Central memory CD4-positive, alpha-beta T cell (primary cell): Measurements from ENCODE around the gene IRF6.
"Not testable (repeated sequence)": the region's sequence is repeated elsewhere in the genome, so short reads cannot be mapped to it uniquely, and the experiment has no call there.

Experiments used
- DNase-seq: peaks from one replicate; pipeline ENCODE4 v3.0.0; 2022

The IRF6 gene

GRCh38 chr1:209822706-209823105 is 16.8 kb upstream of the IRF6 start:
- DNase-seq = no peak

- no peak for DNase-seq
These were observed 15.0 kb upstream of the IRF6 start for GRCh38 chr1:209820986-209821385.

GRCh38 chr1:209819058-209819457 is 13.1 kb upstream of the IRF6 start:
- no peak for DNase-seq

- DNase-seq = no peak
These were observed 11.7 kb upstream of the IRF6 start for GRCh38 chr1:209817691-209818090.

GRCh38 chr1:209816923-209817322 is 11.0 kb upstream of the IRF6 start:
- DNase-seq = no peak

GRCh38 chr1:209815931-209816341 is 10.0 kb upstream of the IRF6 start:
- no peak for DNase-seq

- DNase-seq = no peak
These were observed 9.5 kb upstream of the IRF6 start for GRCh38 chr1:209815490-209815889.

GRCh38 chr1:209813902-209814301 is 8.0 kb upstream of the IRF6 start:
- no peak for DNase-seq

- no peak for DNase-seq
These were observed 4.8 kb upstream of the IRF6 start for GRCh38 chr1:209810783-209811182.

GRCh38 chr1:209809611-209810010 is 3.7 kb upstream of the IRF6 start:
- DNase-seq = no peak

- no peak for DNase-seq
These were observed 2.2 kb upstream of the IRF6 start for GRCh38 chr1:209808059-209808581.

- DNase-seq = no peak
These were observed 1.6 kb upstream of the IRF6 start for GRCh38 chr1:209807509-209807908.

GRCh38 chr1:209805341-209805781 is 581 bp downstream of the IRF6 start:
- DNase-seq = no peak

- no peak for DNase-seq
These were observed 2.4 kb downstream of the IRF6 start for GRCh38 chr1:209803568-209803967.

- no peak for DNase-seq
These were observed 3.2 kb downstream of the IRF6 start for GRCh38 chr1:209802780-209803152.

- DNase-seq = no peak
These were observed 3.7 kb downstream of the IRF6 start for GRCh38 chr1:209802117-209802779.

GRCh38 chr1:209800984-209801834 is 4.7 kb downstream of the IRF6 start:
- no peak for DNase-seq

GRCh38 chr1:209797978-209798639 is 7.8 kb downstream of the IRF6 start:
- DNase-seq = no peak

- DNase-seq = not testable (repeated sequence)
These were observed 12.2 kb downstream of the IRF6 start for GRCh38 chr1:209793711-209794110.

- DNase-seq = no peak
These were observed 14.0 kb downstream of the IRF6 start for GRCh38 chr1:209791920-209792319.

- DNase-seq = no peak
These were observed 15.4 kb downstream of the IRF6 start for GRCh38 chr1:209790286-209791193.

GRCh38 chr1:209789245-209789644 is 16.7 kb downstream of the IRF6 start:
- no peak for DNase-seq
